Measurements from ENCODE around the gene SLC26A1. TPM values are rescaled to one million over a fixed set of nuclear protein-coding genes. Genes with fewer than 3 reads are reported as not detected.

The SLC26A1 gene
- total and polyA plus RNA-seq, 8 donors: 0.35 to 8.6 (median 5.2) TPM

- no peaks in the 10 kb centered on the region for H3K9me3 ChIP-seq
- H3K4me1 ChIP-seq: peaks cover 4 to 26% of the 10 kb centered on the region in 2 donors
- DNase-seq: no peak
- ATAC-seq: no peak
- no peak for TF ChIP-seq CTCF (IDR thresholded peaks at IDR 0.05)
- peaks cover 71 to 95% of the 10 kb centered on the region in 2 donors for H3K27me3 ChIP-seq
- intact Hi-C loops (cut with DNase I): no loop called here
- H3K4me3 ChIP-seq: no peak overlapping the region
- no peaks in the 10 kb centered on the region for H3K36me3 ChIP-seq
- H3K27ac ChIP-seq: no peak overlapping the region
Observed at GRCh38 chr4:1004557-1005485, 11.6 kb upstream of the SLC26A1 start.

- Histone ChIP-seq H3K36me3 (no peaks in the 10 kb centered on the region), H3K27ac (no peak overlapping the region), H3K4me3 (no peak overlapping the region), H3K27me3 (peaks cover 71 to 100% of the 10 kb centered on the region in 2 donors), H3K9me3 (no peaks in the 10 kb centered on the region), H3K4me1 (peaks cover 3 to 23% of the 10 kb centered on the region in 2 donors)
- ATAC-seq (no peak), DNase-seq (no peak)
- intact Hi-C loops (cut with DNase I): no loop called here
- TF ChIP-seq CTCF (IDR thresholded peaks at IDR 0.05): no peak
Observed at GRCh38 chr4:1004071-1004418, 10.8 kb upstream of the SLC26A1 start.

DNA sequence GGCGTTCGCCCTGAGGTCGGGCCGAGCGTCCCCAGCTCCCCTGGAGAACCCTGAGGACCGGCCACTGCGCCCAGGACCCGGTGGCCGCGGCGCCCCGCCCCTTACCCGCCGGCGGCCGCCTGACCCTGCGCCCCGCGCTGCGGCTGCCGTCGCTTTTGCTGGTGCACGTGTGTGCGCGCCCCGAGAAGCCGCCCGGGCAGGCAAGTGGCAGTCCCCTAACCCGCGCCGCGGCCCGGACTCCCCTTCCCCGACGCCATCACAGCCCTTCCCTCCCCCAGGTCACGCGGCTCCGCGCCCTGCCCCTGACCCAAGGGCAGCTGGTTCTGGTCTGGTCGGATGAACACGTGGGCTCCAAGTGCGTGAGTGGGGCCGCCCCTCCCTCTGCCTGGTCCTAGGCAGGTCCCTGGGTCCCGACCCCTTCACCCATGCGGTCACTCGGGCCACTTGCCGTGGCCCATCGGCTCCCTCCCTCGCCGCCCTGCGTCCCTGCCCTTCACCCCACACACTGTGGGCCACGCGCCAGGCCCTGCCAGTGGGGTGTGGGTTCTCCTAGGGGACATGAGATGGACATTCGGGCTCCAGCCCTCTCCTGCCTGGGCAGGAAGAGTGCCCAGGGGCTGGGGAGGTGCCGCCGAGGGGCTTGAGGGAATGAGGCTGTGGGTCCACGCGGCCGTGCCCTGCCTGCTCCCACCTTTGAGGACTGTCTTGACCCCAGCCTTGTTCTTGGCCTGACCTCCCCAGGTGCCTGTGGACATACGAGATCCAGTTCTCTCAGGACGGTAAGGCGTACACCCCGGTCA, 10.3 kb upstream of the SLC26A1 start:
- Histone ChIP-seq H3K27me3 (peaks cover 66 to 100% of the 10 kb centered on the region in 2 donors), H3K27ac (no peak overlapping the region)
- ATAC-seq: no peak

DNA sequence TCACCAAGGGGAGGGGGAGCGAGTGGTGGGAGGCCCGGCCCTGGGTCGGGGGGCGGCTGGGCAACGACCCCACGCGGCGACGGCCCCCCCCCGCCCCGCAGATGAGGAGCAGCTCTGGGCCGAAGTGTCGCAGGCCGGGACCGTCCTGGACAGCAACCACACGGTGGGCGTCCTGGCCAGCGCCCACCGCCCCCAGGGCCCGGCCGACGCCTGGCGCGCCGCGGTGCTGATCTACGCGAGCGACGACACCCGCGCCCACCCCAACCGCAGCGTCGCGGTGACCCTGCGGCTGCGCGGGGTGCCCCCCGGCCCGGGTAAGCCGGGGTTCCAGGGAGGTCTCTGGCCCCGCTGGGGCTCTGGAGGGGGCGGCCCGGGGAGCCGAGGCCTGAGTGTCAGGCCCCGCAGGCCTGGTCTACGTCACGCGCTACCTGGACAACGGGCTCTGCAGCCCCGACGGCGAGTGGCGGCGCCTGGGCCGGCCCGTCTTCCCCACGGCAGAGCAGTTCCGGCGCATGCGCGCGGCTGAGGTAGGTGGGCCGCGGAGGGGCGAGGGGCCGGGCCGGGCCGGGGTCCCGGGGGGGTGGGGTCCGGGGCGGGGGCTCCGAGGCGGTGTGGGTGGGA, 9.5 kb upstream of the SLC26A1 start:
- ATAC-seq: no peak
- TF ChIP-seq CTCF (IDR thresholded peaks at IDR 0.05): no peak
- no peaks in the 10 kb centered on the region for H3K9me3 ChIP-seq
- peaks cover 1 to 22% of the 10 kb centered on the region in 2 donors for H3K4me1 ChIP-seq
- no peak overlapping the region for H3K4me3 ChIP-seq
- no peak overlapping the region for H3K27ac ChIP-seq
- no peak for DNase-seq
- intact Hi-C loops (cut with DNase I): no loop called here
- no peaks in the 10 kb centered on the region for H3K36me3 ChIP-seq
- H3K27me3 ChIP-seq: peaks cover 66 to 100% of the 10 kb centered on the region in 2 donors

More for the DNA sequence above, 10.3 kb upstream of the SLC26A1 start:
- intact Hi-C loops (cut with DNase I): no loop called here
- Histone ChIP-seq H3K4me1 (peaks cover 0 to 19% of the 10 kb centered on the region in 2 donors), H3K4me3 (no peak overlapping the region), H3K9me3 (no peaks in the 10 kb centered on the region), H3K36me3 (no peaks in the 10 kb centered on the region)
- no peak for DNase-seq
- no peak for TF ChIP-seq CTCF (IDR thresholded peaks at IDR 0.05)
